ENCODE results near the gene GNG13. TPM values are rescaled to one million over a fixed set of nuclear protein-coding genes. Genes with fewer than 3 reads are reported as not detected.

Gene GNG13
- total and polyA plus RNA-seq, 9 donors: not detected

DNA sequence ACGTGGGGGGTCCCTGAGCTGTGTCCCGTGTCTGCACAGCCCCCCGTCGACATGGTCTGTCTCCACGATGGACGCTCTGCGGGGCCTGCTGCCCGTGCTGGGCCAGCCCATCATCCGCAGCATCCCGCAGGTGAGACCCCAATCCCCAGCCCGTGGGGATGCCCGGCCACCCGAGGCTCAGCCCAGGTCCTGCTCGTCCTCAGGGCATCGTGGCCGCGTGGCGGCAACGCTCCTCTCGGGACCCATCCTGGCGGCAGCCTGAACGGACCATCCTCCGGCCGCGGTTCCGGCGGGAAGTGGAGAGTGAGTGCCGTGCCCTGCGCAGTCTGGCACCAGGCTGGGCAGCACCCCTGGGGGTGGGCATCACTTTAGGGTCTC lies 35.1 kb downstream of the GNG13 start:
- intact Hi-C loops (cut with DNase I): no loop called here
- DNase-seq: no peak
- TF ChIP-seq POLR2A (IDR thresholded peaks at IDR 0.05) (no peak), EP300 (IDR thresholded peaks at IDR 0.05) (no peak)
- TF ChIP-seq, protein P1, sequence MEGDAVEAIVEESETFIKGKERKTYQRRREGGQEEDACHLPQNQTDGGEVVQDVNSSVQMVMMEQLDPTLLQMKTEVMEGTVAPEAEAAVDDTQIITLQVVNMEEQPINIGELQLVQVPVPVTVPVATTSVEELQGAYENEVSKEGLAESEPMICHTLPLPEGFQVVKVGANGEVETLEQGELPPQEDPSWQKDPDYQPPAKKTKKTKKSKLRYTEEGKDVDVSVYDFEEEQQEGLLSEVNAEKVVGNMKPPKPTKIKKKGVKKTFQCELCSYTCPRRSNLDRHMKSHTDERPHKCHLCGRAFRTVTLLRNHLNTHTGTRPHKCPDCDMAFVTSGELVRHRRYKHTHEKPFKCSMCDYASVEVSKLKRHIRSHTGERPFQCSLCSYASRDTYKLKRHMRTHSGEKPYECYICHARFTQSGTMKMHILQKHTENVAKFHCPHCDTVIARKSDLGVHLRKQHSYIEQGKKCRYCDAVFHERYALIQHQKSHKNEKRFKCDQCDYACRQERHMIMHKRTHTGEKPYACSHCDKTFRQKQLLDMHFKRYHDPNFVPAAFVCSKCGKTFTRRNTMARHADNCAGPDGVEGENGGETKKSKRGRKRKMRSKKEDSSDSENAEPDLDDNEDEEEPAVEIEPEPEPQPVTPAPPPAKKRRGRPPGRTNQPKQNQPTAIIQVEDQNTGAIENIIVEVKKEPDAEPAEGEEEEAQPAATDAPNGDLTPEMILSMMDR (IDR thresholded peaks at IDR 0.05): no peak
- Histone ChIP-seq H3K27me3 (no peaks in the 10 kb centered on the region), H3K36me3 (no peaks in the 10 kb centered on the region), H3K9me3 (no peaks in the 10 kb centered on the region), H3K4me3 (no peak overlapping the region), H3K27ac (no peak overlapping the region), H3K4me1 (ENCODE audit: insufficient read depth) (no peaks in the 10 kb centered on the region)
- 88 to 94% (median 93%) methylated on average over 29 of the region's 29 CpGs for WGBS, 3 donors

DNA sequence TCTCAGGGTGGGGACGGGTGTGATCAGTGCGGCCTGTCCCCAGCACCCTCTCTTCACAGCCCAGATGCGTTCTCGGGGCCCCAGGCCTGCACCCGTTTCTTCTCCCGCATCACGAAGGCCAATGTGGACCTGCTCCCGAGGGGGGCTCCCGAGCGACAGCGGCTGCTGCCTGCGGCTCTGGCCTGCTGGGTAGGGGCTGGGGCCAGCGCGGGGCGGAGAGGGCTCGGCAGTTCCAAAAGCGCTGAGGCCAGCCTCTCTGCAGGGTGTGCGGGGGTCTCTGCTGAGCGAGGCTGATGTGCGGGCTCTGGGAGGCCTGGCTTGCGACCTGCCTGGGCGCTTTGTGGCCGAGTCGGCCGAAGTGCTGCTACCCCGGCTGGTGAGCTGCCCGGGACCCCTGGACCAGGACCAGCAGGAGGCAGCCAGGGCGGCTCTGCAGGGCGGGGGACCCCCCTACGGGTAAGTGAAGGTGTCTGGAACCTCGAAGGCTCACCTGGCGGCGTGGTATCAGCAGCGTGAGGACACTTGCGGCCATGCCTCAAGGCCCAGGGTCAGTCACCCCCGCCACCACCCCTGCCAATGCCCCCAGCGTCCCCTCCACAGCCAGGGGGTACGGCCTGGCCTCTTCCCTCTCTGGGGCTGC lies 35.6 kb downstream of the GNG13 start:
- WGBS, 3 donors: 80 to 84% (median 81%) methylated on average over 34 to 38 of the region's 38 CpGs
- no peaks in the 10 kb centered on the region for H3K27me3 ChIP-seq
- H3K27ac ChIP-seq: no peak overlapping the region
- H3K9me3 ChIP-seq: no peaks in the 10 kb centered on the region
- intact Hi-C loops (cut with DNase I): no loop called here
- no peak for DNase-seq
- no peaks in the 10 kb centered on the region for H3K4me1 ChIP-seq (ENCODE audit: insufficient read depth)
- no peaks in the 10 kb centered on the region for H3K36me3 ChIP-seq
- no peak overlapping the region for H3K4me3 ChIP-seq
- TF ChIP-seq POLR2A (IDR thresholded peaks at IDR 0.05): no peak
- TF ChIP-seq, protein P1 (IDR thresholded peaks at IDR 0.05): no peak
- TF ChIP-seq EP300 (IDR thresholded peaks at IDR 0.05): no peak

DNA sequence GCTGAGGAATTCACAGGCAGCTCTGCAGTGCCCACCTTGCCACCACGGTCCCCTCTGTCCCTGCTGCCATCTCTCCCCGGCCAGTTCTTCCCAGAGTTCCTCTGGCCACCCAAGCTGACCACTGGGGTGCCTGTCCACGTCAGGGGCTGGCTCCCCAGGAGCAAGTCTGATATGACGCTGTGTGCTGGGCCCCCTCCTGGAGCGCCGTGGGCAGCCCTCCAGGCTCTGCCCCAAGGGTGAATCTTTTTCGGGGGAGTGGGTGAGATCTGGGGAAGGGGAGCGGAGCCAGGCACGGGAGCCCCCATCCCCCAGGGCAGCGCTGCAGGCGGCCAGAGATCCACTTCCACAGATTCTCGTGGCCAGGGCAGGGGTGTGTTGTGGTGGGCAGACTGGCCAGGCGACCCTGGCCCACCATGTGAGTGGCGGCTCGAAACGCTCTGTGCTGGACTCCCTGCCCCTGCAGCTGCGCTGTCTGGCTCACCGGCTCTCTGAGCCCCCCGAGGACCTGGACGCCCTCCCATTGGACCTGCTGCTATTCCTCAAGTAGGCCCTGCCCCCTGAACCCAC lies 36.3 kb downstream of the GNG13 start:
- Histone ChIP-seq H3K4me1 (ENCODE audit: insufficient read depth) (no peaks in the 10 kb centered on the region), H3K36me3 (no peaks in the 10 kb centered on the region), H3K9me3 (no peaks in the 10 kb centered on the region), H3K4me3 (no peak overlapping the region), H3K27me3 (no peaks in the 10 kb centered on the region), H3K27ac (no peak overlapping the region)
- no peak for DNase-seq
- WGBS, 3 donors: 29 to 40% (median 30%) methylated on average over 14 to 20 of the region's 20 CpGs
- TF ChIP-seq, protein P1 (IDR thresholded peaks at IDR 0.05): no peak
- TF ChIP-seq POLR2A (IDR thresholded peaks at IDR 0.05) (no peak), EP300 (IDR thresholded peaks at IDR 0.05) (no peak)
- intact Hi-C loops (cut with DNase I): no loop called here

DNA sequence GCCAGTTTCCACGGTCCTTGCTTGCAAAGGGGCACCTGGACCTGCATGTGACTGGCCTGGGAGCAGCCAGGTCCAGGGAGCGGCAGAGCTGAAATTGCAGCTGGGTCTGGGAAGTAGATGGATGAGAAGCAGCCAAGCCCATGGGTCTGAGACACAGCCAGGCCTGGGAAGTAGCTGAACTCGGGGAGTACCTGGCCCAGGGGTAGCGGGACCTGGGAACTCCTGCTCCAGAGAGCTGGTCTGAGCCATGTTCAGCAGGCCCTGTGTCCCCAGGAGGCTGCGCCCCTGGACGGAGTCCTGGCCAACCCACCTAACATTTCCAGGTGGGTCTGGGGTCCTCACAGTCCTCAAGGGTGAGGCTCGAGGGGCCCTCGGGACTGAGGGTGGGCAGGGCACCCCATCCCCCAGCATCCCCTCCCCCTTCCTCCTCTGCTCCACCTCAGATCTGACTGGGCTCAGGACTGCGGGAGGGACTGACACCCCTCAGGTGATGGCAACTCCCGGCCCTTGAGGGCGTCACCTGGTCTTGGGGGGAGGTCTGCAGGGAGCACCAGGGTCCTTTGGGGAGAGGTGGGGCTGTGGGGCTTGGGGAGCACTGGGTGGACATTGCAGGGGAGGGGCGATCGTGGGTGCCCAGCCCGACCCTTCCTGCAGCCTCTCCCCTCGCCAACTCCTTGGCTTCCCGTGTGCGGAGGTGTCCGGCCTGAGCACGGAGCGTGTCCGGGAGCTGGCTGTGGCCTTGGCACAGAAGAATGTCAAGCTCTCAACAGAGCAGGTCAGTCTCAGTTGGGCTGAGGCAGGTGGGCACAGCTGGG lies 37.0 kb downstream of the GNG13 start:
- H3K27ac ChIP-seq: no peak overlapping the region
- intact Hi-C loops (cut with DNase I): no loop called here
- no peak for DNase-seq
- H3K9me3 ChIP-seq: no peaks in the 10 kb centered on the region
- H3K4me1 ChIP-seq (ENCODE audit: insufficient read depth): no peaks in the 10 kb centered on the region
- 49 to 58% (median 50%) methylated on average over 14 to 21 of the region's 21 CpGs for WGBS, 3 donors
- no peak overlapping the region for H3K4me3 ChIP-seq
- H3K36me3 ChIP-seq: no peaks in the 10 kb centered on the region
- no peaks in the 10 kb centered on the region for H3K27me3 ChIP-seq
- TF ChIP-seq POLR2A (IDR thresholded peaks at IDR 0.05) (no peak), EP300 (IDR thresholded peaks at IDR 0.05) (no peak)
- TF ChIP-seq, protein P1 (IDR thresholded peaks at IDR 0.05): no peak

Measured in ovary (tissue), 9 donors.